HEK293 (cell line): ENCODE results near the gene WBP4.

Experiments
- BCL11A ChIP-seq: fragments of 450-650 bp; formaldehyde crosslinking; IDR thresholded peaks from 2 replicates; pipeline ENCODE4 v1.5.1; 2016; ENCODE audit warnings: low read depth, missing biosample characterization, missing genetic modification characterization
- GLIS2 ChIP-seq: fragments of 450-650 bp; formaldehyde crosslinking; IDR thresholded peaks from 2 replicates; pipeline ENCODE4 v1.5.1; 2016; ENCODE audit warnings: missing biosample characterization, missing genetic modification characterization
- HOXD13 ChIP-seq: sonication (generic); formaldehyde crosslinking; IDR thresholded peaks from 2 replicates; pipeline ENCODE4 v1.8.0; 2022; ENCODE audit warnings: missing genetic modification reagents, borderline replicate concordance
- SETDB1 ChIP-seq: IDR thresholded peaks from one replicate; pipeline ENCODE4 v1.6.1; 2017; ENCODE audit warnings: mild to moderate bottlenecking, low read length, moderate library complexity, mixed read lengths; ENCODE audit not compliant: insufficient read length
- ZFP37 ChIP-seq: fragments of 450-650 bp; formaldehyde crosslinking; IDR thresholded peaks from 2 replicates; pipeline ENCODE4 v1.5.1; 2016; ENCODE audit warnings: missing biosample characterization, missing genetic modification characterization
- ZFP41 ChIP-seq: fragments of 450-650 bp; formaldehyde crosslinking; IDR thresholded peaks from 2 replicates; pipeline ENCODE4 v1.5.1; 2016; ENCODE audit warnings: missing biosample characterization, missing genetic modification characterization, borderline replicate concordance
- ZNF146 ChIP-seq: fragments of 450-650 bp; formaldehyde crosslinking; IDR thresholded peaks from 2 replicates; pipeline ENCODE4 v1.5.1; 2016; ENCODE audit warnings: missing biosample characterization, missing genetic modification characterization
- ZNF16 ChIP-seq: fragments of 450-650 bp; formaldehyde crosslinking; IDR thresholded peaks from 2 replicates; pipeline ENCODE4 v1.5.1; 2016; ENCODE audit warnings: low read depth, missing biosample characterization, missing genetic modification characterization
- ZNF174 ChIP-seq: fragments of 450-650 bp; formaldehyde crosslinking; IDR thresholded peaks from 2 replicates; pipeline ENCODE4 v1.5.0; 2017; ENCODE audit warnings: missing biosample characterization, mild to moderate bottlenecking, missing genetic modification characterization
- ZNF184 ChIP-seq: fragments of 450-650 bp; IDR thresholded peaks from 2 replicates; pipeline ENCODE4 v1.5.1; 2018; ENCODE audit warnings: missing biosample characterization, mild to moderate bottlenecking, missing genetic modification characterization
- ZNF19 ChIP-seq: fragments of 450-650 bp; formaldehyde crosslinking; IDR thresholded peaks from 2 replicates; pipeline ENCODE4; 2016; ENCODE audit warnings: missing biosample characterization, missing genetic modification characterization, low read depth
- ZNF202 ChIP-seq: fragments of 450-650 bp; formaldehyde crosslinking; IDR thresholded peaks from 2 replicates; pipeline ENCODE4 v1.5.1; 2016; ENCODE audit warnings: missing biosample characterization, missing genetic modification characterization, borderline replicate concordance
- ZNF221 ChIP-seq: fragments of 450-650 bp; formaldehyde crosslinking; IDR thresholded peaks from 2 replicates; pipeline ENCODE4 v1.5.1; 2017; ENCODE audit warnings: missing biosample characterization, missing genetic modification characterization, borderline replicate concordance
- ZNF24 ChIP-seq: fragments of 450-650 bp; formaldehyde crosslinking; IDR thresholded peaks from 2 replicates; pipeline ENCODE4 v1.5.1; 2016; ENCODE audit warnings: missing biosample characterization, missing genetic modification characterization
- ZNF266 ChIP-seq: fragments of 450-650 bp; formaldehyde crosslinking; IDR thresholded peaks from 2 replicates; pipeline ENCODE4 v1.5.1; 2016; ENCODE audit warnings: missing biosample characterization, missing genetic modification characterization, low read depth
- ZNF324 ChIP-seq: fragments of 450-650 bp; formaldehyde crosslinking; IDR thresholded peaks from 2 replicates; pipeline ENCODE4 v1.5.1; 2016; ENCODE audit warnings: missing biosample characterization, missing genetic modification characterization
- ZNF366 ChIP-seq: fragments of 450-650 bp; formaldehyde crosslinking; conservative IDR thresholded peaks from 2 replicates; pipeline ENCODE4 v1.5.1; 2016; ENCODE audit warnings: missing biosample characterization, missing genetic modification characterization
- ZNF37A ChIP-seq: fragments of 450-650 bp; IDR thresholded peaks from 2 replicates; pipeline ENCODE4 v1.5.1; 2018; ENCODE audit warnings: missing biosample characterization, missing genetic modification characterization
- ZNF48 ChIP-seq: fragments of 450-650 bp; formaldehyde crosslinking; IDR thresholded peaks from 2 replicates; pipeline ENCODE4 v1.5.1; 2016; ENCODE audit warnings: missing biosample characterization, missing genetic modification characterization
- ZNF530 ChIP-seq: fragments of 450-650 bp; formaldehyde crosslinking; IDR thresholded peaks from 2 replicates; pipeline ENCODE4 v1.5.1; 2016; ENCODE audit warnings: low read depth, missing biosample characterization, missing genetic modification characterization
- ZNF555 ChIP-seq: fragments of 450-650 bp; formaldehyde crosslinking; conservative IDR thresholded peaks from 2 replicates; pipeline ENCODE4 v1.5.1; 2017; ENCODE audit warnings: missing biosample characterization, mild to moderate bottlenecking, missing genetic modification characterization, inconsistent platforms
- ZNF561 ChIP-seq: fragments of 450-650 bp; IDR thresholded peaks from 2 replicates; pipeline ENCODE4 v1.5.1; 2018; ENCODE audit warnings: missing biosample characterization, missing genetic modification characterization, borderline replicate concordance
- ZNF747 ChIP-seq: fragments of 450-650 bp; formaldehyde crosslinking; IDR thresholded peaks from 2 replicates; pipeline ENCODE4 v1.5.1; 2016; ENCODE audit warnings: missing biosample characterization, missing genetic modification characterization
- TF ChIP-seq, protein P1 (sequence below): sonication (generic); formaldehyde crosslinking; IDR thresholded peaks from 2 replicates; pipeline ENCODE4 v1.8.1; 2022; ENCODE audit warnings: mild to moderate bottlenecking, moderate library complexity, missing genetic modification reagents
- TF ChIP-seq, protein P2 (sequence below): fragments of 450-650 bp; formaldehyde crosslinking; IDR thresholded peaks from 2 replicates; pipeline ENCODE4 v1.5.1; 2016; ENCODE audit warnings: missing biosample characterization, missing genetic modification characterization, borderline replicate concordance
- TF ChIP-seq, protein P3 (sequence below): fragments of 450-650 bp; formaldehyde crosslinking; IDR thresholded peaks from 2 replicates; pipeline ENCODE4 v1.5.1; 2016; ENCODE audit warnings: missing biosample characterization, missing genetic modification characterization, low read depth
- TF ChIP-seq, protein P4 (sequence below): fragments of 450-650 bp; IDR thresholded peaks from 2 replicates; pipeline ENCODE4 v1.5.1; 2018; ENCODE audit warnings: missing biosample characterization, mild to moderate bottlenecking, missing genetic modification characterization
- TF ChIP-seq, protein P5 (sequence below): fragments of 450-650 bp; formaldehyde crosslinking; IDR thresholded peaks from 2 replicates; pipeline ENCODE4 v1.5.1; 2016; ENCODE audit warnings: missing biosample characterization, missing genetic modification characterization
- TF ChIP-seq, protein P6 (sequence below): fragments of 450-650 bp; formaldehyde crosslinking; IDR thresholded peaks from 2 replicates; pipeline ENCODE4 v1.5.1; 2016; ENCODE audit warnings: missing biosample characterization, missing genetic modification characterization, low read depth

Gene WBP4

DNA sequence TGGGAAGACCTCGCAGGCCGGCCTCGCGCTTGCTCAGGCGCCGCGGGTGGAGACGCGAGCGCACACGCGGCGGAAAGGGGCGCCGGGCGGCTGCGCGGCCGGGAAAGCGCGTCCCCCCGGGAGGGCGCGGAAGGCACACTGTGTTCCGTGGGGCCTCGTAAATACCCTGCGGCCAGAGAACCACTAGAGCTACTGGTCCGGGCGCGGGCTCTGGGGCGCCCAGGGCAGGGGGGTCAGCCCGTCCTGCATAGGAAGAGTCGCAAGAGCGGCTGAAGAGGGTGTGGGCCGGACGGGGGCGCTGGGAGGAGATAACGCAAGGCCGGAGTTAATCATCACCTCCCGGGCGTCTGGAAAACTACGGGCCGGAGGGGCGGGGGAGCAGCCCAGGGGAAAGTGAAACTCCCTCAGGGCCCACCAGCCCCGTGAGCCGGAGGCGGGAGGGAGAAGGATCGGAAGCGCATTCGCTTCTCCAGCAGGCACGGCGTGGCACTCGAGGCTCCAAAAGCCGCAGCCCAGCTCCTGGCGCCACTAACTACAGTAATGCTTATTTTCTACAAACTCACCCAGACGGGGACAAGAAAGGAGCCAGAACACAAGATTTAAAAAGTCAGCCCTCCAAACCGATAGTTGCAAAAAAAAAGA, 1.1 kb upstream of the WBP4 start (continued):
- TF ChIP-seq ZNF221 (0 out of 2 replicates have a peak, but pooled peaks have one; percentile 13), ZFP41 (tag by site-specific recombination) (no peak), ZFP37 (tag by site-specific recombination) (peak; percentile 78; the same call in 1 of the 2 replicates), BCL11A (tag by site-specific recombination) (no peak), HOXD13 (CRISPR knock-in tag) (no peak), ZNF530 (tag by site-specific recombination) (no peak), SETDB1 (no peak), ZNF146 (tag by site-specific recombination) (no peak; the same call in 1 of the 2 replicates), ZNF324 (tag by site-specific recombination) (no peak), ZNF561 (tag by site-specific recombination) (peak; percentile 73; the same call in 1 of the 2 replicates), ZNF48 (tag by site-specific recombination) (no peak), ZNF24 (no peak), ZNF184 (0 out of 2 replicates have a peak, but pooled peaks have one; percentile 33), ZNF37A (no peak), ZNF174 (tag by site-specific recombination) (no peak), ZNF19 (tag by site-specific recombination) (no peak), ZNF16 (tag by site-specific recombination) (no peak), ZNF555 (tag by site-specific recombination) (no peak), ZNF366 (tag by site-specific recombination) (peak; percentile 33; the same call in 1 of the 2 replicates), ZNF202 (tag by site-specific recombination) (no peak), ZNF747 (tag by site-specific recombination) (no peak), GLIS2 (peak; percentile 98), ZNF266 (tag by site-specific recombination) (no peak)
- TF ChIP-seq, protein P1, sequence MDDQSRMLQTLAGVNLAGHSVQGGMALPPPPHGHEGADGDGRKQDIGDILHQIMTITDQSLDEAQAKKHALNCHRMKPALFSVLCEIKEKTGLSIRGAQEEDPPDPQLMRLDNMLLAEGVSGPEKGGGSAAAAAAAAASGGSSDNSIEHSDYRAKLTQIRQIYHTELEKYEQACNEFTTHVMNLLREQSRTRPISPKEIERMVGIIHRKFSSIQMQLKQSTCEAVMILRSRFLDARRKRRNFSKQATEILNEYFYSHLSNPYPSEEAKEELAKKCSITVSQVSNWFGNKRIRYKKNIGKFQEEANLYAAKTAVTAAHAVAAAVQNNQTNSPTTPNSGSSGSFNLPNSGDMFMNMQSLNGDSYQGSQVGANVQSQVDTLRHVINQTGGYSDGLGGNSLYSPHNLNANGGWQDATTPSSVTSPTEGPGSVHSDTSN: no peak
- TF ChIP-seq, protein P2, sequence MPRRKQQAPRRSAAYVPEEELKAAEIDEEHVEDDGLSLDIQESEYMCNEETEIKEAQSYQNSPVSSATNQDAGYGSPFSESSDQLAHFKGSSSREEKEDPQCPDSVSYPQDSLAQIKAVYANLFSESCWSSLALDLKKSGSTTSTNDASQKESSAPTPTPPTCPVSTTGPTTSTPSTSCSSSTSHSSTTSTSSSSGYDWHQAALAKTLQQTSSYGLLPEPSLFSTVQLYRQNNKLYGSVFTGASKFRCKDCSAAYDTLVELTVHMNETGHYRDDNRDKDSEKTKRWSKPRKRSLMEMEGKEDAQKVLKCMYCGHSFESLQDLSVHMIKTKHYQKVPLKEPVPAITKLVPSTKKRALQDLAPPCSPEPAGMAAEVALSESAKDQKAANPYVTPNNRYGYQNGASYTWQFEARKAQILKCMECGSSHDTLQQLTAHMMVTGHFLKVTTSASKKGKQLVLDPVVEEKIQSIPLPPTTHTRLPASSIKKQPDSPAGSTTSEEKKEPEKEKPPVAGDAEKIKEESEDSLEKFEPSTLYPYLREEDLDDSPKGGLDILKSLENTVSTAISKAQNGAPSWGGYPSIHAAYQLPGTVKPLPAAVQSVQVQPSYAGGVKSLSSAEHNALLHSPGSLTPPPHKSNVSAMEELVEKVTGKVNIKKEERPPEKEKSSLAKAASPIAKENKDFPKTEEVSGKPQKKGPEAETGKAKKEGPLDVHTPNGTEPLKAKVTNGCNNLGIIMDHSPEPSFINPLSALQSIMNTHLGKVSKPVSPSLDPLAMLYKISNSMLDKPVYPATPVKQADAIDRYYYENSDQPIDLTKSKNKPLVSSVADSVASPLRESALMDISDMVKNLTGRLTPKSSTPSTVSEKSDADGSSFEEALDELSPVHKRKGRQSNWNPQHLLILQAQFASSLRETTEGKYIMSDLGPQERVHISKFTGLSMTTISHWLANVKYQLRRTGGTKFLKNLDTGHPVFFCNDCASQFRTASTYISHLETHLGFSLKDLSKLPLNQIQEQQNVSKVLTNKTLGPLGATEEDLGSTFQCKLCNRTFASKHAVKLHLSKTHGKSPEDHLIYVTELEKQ (tag by site-specific recombination): no peak
- TF ChIP-seq, protein P3, sequence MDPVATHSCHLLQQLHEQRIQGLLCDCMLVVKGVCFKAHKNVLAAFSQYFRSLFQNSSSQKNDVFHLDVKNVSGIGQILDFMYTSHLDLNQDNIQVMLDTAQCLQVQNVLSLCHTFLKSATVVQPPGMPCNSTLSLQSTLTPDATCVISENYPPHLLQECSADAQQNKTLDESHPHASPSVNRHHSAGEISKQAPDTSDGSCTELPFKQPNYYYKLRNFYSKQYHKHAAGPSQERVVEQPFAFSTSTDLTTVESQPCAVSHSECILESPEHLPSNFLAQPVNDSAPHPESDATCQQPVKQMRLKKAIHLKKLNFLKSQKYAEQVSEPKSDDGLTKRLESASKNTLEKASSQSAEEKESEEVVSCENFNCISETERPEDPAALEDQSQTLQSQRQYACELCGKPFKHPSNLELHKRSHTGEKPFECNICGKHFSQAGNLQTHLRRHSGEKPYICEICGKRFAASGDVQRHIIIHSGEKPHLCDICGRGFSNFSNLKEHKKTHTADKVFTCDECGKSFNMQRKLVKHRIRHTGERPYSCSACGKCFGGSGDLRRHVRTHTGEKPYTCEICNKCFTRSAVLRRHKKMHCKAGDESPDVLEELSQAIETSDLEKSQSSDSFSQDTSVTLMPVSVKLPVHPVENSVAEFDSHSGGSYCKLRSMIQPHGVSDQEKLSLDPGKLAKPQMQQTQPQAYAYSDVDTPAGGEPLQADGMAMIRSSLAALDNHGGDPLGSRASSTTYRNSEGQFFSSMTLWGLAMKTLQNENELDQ: 0 out of 2 replicates have a peak, but pooled peaks have one; percentile 15
- TF ChIP-seq, protein P4, sequence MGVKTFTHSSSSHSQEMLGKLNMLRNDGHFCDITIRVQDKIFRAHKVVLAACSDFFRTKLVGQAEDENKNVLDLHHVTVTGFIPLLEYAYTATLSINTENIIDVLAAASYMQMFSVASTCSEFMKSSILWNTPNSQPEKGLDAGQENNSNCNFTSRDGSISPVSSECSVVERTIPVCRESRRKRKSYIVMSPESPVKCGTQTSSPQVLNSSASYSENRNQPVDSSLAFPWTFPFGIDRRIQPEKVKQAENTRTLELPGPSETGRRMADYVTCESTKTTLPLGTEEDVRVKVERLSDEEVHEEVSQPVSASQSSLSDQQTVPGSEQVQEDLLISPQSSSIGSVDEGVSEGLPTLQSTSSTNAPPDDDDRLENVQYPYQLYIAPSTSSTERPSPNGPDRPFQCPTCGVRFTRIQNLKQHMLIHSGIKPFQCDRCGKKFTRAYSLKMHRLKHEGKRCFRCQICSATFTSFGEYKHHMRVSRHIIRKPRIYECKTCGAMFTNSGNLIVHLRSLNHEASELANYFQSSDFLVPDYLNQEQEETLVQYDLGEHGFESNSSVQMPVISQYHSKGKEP (tag by site-specific recombination): no peak
- TF ChIP-seq, protein P5, sequence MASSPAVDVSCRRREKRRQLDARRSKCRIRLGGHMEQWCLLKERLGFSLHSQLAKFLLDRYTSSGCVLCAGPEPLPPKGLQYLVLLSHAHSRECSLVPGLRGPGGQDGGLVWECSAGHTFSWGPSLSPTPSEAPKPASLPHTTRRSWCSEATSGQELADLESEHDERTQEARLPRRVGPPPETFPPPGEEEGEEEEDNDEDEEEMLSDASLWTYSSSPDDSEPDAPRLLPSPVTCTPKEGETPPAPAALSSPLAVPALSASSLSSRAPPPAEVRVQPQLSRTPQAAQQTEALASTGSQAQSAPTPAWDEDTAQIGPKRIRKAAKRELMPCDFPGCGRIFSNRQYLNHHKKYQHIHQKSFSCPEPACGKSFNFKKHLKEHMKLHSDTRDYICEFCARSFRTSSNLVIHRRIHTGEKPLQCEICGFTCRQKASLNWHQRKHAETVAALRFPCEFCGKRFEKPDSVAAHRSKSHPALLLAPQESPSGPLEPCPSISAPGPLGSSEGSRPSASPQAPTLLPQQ: peak; percentile 97
- TF ChIP-seq, protein P6, sequence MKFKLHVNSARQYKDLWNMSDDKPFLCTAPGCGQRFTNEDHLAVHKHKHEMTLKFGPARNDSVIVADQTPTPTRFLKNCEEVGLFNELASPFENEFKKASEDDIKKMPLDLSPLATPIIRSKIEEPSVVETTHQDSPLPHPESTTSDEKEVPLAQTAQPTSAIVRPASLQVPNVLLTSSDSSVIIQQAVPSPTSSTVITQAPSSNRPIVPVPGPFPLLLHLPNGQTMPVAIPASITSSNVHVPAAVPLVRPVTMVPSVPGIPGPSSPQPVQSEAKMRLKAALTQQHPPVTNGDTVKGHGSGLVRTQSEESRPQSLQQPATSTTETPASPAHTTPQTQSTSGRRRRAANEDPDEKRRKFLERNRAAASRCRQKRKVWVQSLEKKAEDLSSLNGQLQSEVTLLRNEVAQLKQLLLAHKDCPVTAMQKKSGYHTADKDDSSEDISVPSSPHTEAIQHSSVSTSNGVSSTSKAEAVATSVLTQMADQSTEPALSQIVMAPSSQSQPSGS (tag by site-specific recombination): no peak
